ENCODE results near the gene ANKFY1.

ANKFY1 gene

DNA sequence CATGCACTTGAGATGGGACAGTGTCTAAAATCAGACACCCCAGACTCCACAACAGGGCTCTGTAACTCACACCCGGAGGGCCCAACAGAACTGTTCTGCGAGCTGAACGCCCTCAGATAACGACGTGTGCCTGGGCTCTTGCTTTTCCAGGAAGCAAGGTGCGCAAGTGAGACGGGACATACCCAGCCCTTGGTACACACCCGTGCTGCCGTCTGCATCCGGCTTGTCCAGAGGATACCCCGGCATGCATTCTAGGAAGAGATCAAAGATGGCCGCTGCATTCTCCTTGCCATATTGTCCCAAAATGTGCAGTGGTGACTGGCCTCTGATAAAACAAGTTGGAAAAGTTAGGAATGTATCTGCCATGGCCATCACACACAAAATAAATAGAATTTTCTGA, 91.4 kb downstream of the ANKFY1 start:
- TF ChIP-seq, protein P1, sequence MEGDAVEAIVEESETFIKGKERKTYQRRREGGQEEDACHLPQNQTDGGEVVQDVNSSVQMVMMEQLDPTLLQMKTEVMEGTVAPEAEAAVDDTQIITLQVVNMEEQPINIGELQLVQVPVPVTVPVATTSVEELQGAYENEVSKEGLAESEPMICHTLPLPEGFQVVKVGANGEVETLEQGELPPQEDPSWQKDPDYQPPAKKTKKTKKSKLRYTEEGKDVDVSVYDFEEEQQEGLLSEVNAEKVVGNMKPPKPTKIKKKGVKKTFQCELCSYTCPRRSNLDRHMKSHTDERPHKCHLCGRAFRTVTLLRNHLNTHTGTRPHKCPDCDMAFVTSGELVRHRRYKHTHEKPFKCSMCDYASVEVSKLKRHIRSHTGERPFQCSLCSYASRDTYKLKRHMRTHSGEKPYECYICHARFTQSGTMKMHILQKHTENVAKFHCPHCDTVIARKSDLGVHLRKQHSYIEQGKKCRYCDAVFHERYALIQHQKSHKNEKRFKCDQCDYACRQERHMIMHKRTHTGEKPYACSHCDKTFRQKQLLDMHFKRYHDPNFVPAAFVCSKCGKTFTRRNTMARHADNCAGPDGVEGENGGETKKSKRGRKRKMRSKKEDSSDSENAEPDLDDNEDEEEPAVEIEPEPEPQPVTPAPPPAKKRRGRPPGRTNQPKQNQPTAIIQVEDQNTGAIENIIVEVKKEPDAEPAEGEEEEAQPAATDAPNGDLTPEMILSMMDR (IDR thresholded peaks at IDR 0.05), result no peak
- TF ChIP-seq ZFX (IDR thresholded peaks at IDR 0.05; ENCODE audit: borderline replicate concordance), result no peak
- H3K27ac ChIP-seq, result no peak overlapping the region

DNA sequence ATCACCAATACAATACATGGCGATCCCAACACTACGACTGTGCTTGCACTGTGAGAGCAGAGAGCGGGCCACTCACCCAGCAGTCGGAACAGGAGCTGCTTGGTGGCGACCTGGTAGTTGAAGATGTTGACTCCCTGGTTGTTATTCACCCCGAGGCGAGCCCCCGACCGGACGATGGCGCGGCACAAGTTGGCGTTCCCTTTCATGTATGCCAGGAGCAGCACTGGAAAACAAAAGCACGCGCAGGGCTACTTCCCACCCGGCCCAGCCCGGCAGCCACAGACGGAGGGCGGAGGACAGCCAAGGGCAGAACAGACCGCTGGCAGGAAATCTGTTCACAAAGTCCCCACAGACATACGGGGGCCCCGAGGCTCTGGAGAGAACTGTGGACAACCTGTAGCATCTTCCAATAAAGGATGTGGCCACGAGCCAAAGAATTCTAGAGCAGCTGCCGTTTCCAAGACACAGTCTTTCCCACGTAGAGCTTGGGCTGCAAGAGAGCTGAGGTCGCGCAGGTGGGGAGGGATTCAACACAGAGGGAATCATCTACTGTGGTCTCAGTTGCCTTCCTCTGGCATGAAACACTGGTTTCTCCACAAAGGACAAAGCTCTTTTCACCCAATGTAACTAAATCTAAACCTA, 93.0 kb downstream of the ANKFY1 start:
- TF ChIP-seq, protein P1 (IDR thresholded peaks at IDR 0.05), result no peak
- TF ChIP-seq ZFX (IDR thresholded peaks at IDR 0.05; ENCODE audit: borderline replicate concordance), result no peak
- no peak overlapping the region for H3K27ac ChIP-seq

DNA sequence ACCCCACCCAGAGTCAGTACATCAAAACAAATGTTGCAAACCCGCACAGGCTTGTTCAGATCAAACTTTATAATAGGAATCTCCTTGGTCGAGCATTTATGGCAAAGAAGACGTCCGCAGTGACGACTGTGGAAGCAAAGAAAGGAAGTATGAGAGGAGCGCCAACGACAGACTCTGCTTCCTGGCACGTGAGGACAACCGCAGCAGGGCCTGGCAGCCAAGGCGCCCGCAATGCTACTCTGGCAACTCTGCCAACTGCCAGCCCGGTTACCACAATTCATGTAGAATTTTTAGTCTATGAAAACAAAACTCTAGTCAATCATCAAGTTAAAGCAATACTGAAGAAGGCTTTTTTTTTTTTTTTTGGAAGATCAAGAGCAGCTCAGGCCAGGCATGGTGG, 96.0 kb downstream of the ANKFY1 start:
- TF ChIP-seq, protein P1 (IDR thresholded peaks at IDR 0.05), result no peak
- TF ChIP-seq ZFX (IDR thresholded peaks at IDR 0.05; ENCODE audit: borderline replicate concordance), result no peak
- H3K27ac ChIP-seq, result no peak overlapping the region

DNA sequence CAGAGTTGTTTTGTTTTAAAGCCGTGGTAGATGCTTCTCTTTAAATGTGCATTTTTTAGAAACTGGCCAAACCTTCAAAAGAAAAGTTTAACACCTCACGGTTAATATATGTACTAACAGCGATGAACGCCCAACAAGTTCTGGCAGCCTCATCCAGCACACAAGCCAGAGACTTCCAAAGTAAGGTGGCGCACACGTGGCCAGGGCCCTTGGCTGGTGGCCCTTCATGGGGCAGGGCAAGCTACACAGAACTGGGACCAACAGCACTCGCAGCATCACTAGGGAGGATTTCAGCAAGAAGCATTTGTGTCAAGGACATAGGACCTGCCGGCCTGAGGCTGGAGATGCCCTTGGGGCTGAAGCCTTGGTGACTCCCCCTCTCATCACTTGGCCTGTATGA, 97.4 kb downstream of the ANKFY1 start:
- no peak overlapping the region for H3K27ac ChIP-seq
- no peak for TF ChIP-seq ZFX (IDR thresholded peaks at IDR 0.05; ENCODE audit: borderline replicate concordance)
- TF ChIP-seq, protein P1 (IDR thresholded peaks at IDR 0.05), result no peak

DNA sequence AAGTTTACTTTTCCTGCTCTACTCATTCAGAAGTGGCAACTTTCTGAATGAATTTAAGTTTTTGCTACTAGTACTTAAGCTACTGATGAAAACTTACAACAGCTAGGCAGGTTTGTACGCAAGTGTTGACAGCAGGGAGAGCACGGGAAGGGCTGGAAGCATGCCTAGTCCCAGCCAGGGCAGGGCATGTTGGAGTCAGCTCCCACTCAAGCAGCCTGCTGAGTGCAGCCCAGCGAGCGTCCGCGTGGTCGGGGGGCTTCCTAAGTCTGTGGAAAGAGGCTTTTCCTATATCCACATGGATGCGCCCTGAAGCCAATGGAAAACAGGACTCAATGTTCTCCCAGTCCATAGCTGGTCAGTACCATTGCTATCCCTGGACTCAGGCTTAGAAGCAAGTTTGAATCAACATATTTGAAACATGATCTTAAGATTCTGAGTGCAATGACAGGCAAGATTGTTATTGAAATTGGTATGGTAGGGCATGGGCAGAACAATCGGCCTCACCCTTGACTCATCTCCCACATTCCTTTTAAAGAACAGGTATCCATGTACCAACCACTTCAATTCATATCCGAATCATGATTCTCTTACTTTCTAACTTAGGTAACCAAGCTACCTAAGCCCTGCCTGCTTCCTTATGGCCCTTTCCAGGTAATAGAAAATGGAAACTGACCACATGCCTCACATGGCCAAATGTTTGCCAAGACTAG, 98.3 kb downstream of the ANKFY1 start:
- TF ChIP-seq, protein P1 (IDR thresholded peaks at IDR 0.05), result no peak
- TF ChIP-seq ZFX (IDR thresholded peaks at IDR 0.05; ENCODE audit: borderline replicate concordance), result no peak

DNA sequence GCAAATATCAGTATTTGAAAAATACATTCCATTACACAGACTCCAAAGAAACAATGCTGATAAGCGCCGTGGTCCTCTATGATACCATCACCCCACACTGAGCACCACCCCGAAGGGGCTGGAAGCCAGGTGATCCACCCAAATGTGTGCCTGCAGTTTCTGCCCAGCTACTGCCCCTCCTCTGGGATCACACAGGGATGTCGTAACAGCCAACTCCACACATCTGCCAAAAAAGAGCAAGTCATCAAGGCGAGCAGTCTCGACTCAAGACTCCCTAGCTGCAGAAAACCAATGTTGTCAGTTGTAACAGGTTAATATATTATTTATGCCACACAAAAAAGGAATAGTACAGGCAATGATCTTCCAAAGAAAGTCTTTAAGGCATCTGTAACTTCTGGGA, 99.8 kb downstream of the ANKFY1 start:
- TF ChIP-seq, protein P1 (IDR thresholded peaks at IDR 0.05), result no peak
- no peak for TF ChIP-seq ZFX (IDR thresholded peaks at IDR 0.05; ENCODE audit: borderline replicate concordance)
- peak overlapping the region; percentile 24 for H3K27ac ChIP-seq

More for the DNA sequence above, 98.3 kb downstream of the ANKFY1 start:
- no peak overlapping the region for H3K27ac ChIP-seq

DNA sequence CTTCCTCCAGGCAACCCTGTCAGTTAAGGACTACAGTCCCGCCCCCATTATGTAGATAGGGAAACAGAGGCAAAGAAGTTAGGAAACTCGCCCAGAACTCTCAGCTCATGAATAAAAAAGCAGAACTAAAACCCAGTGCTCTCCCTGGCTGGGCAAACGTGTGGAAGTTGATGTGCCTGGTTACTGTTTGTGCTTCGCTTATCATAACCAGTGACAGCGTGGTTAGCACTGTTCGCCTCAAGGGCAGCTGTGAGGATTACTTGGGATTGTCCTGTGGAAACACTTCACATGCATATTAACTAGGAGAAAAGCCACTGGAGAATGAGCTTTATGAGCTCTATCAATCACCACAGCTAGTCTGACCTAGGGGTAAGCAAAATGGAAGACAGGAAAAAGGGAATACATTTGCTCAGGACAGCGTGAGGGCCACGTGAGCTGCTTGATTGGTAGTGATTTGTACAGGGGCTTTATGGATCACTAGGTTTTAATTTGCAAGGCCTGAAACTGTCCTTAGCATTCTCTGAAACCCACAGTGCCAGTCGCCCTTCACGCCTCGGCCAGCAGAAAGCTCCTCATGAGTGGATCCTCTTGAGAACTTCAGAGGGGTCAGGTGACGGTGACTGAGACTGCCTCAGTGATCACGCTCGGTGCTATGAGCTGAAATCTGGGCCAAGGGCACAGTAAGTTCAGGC, 100.9 kb downstream of the ANKFY1 start:
- peak overlapping the region; percentile 95 for H3K27ac ChIP-seq

More for the DNA sequence above, 100.9 kb downstream of the ANKFY1 start:
- TF ChIP-seq, protein P1 (IDR thresholded peaks at IDR 0.05), result no peak
- TF ChIP-seq ZFX (IDR thresholded peaks at IDR 0.05; ENCODE audit: borderline replicate concordance), result no peak

Measured in 22Rv1 (cell line).